Fibroblast of lung (primary cell): ENCODE measurements around the gene MS4A4E.

Experiments
- EZH2 ChIP-seq: IDR thresholded peaks from 2 replicates; pipeline ENCODE4 v1.5.1; 2012; ENCODE audit warnings: low read length, control low read depth, mild to moderate bottlenecking; ENCODE audit errors: missing control alignments
- TF ChIP-seq, protein P1 (sequence below), 2 donors: IDR thresholded peaks in 1 of 2; conservative IDR thresholded peaks in 1 of 2; 1 replicate in 1 of 2; 2 replicates in 1 of 2; pipeline ENCODE4 v1.5.1; 2011 to 2012; ENCODE audit warnings: low read length in 2 of 2, control low read depth in 1 of 2, inconsistent platforms in 1 of 2, low read depth in 1 of 2, mild to moderate bottlenecking in 1 of 2

GRCh38 chr11:60221692-60222091, 21.2 kb downstream of the MS4A4E start:
- TF ChIP-seq, protein P1, sequence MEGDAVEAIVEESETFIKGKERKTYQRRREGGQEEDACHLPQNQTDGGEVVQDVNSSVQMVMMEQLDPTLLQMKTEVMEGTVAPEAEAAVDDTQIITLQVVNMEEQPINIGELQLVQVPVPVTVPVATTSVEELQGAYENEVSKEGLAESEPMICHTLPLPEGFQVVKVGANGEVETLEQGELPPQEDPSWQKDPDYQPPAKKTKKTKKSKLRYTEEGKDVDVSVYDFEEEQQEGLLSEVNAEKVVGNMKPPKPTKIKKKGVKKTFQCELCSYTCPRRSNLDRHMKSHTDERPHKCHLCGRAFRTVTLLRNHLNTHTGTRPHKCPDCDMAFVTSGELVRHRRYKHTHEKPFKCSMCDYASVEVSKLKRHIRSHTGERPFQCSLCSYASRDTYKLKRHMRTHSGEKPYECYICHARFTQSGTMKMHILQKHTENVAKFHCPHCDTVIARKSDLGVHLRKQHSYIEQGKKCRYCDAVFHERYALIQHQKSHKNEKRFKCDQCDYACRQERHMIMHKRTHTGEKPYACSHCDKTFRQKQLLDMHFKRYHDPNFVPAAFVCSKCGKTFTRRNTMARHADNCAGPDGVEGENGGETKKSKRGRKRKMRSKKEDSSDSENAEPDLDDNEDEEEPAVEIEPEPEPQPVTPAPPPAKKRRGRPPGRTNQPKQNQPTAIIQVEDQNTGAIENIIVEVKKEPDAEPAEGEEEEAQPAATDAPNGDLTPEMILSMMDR (conservative IDR thresholded peaks at IDR 0.05 in 1 of 2, IDR thresholded peaks at IDR 0.05 in 1 of 2; ENCODE audit: low read depth in 1 of 2, low read length in 2 of 2), result no peak
- no peak for TF ChIP-seq EZH2
